C4-2B (cell line): Measurements from ENCODE around the gene RAMP1.

Source experiments
- ZFX ChIP-seq: fragments of 450-650 bp; IDR thresholded peaks from 2 replicates; pipeline ENCODE4 v1.6.1; 2017
- TF ChIP-seq, protein P1 (sequence below): fragments of 450-650 bp; conservative IDR thresholded peaks from 2 replicates; pipeline ENCODE4 v1.5.1; 2017; ENCODE audit warnings: mild to moderate bottlenecking

DNA sequence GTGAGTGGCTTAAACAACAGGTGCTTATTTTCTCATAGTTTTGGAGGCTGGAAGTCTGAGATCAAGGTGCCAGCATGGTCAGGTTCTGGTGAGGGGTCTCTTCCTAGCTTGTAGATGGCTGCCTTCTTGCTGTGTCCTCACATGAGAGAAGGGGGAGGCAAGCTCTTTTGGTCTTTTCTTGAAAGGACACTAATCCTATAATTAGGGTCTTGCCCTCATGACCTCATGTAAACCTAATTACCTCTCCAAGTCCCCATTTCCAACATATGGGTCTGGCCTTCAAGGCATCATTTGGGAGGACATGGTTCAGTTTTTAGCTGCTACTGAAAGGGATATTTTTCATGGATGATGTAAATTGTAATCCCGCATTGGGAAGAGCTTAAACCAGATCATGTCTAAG, 42.9 kb upstream of the RAMP1 start:
- TF ChIP-seq, protein P1, sequence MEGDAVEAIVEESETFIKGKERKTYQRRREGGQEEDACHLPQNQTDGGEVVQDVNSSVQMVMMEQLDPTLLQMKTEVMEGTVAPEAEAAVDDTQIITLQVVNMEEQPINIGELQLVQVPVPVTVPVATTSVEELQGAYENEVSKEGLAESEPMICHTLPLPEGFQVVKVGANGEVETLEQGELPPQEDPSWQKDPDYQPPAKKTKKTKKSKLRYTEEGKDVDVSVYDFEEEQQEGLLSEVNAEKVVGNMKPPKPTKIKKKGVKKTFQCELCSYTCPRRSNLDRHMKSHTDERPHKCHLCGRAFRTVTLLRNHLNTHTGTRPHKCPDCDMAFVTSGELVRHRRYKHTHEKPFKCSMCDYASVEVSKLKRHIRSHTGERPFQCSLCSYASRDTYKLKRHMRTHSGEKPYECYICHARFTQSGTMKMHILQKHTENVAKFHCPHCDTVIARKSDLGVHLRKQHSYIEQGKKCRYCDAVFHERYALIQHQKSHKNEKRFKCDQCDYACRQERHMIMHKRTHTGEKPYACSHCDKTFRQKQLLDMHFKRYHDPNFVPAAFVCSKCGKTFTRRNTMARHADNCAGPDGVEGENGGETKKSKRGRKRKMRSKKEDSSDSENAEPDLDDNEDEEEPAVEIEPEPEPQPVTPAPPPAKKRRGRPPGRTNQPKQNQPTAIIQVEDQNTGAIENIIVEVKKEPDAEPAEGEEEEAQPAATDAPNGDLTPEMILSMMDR, result no peak
- no peak for TF ChIP-seq ZFX
